GM12878 (cell line): ENCODE data around the gene BZW1. TPM values are rescaled to one million over a fixed set of nuclear protein-coding genes. Genes with fewer than 3 reads are reported as not detected.

Experiments used
- ATAC-seq: fragments of 200-7000 bp; cut with Tn5 transposase; 3 replicates; pipeline ENCODE4 v1.9.1; 2020; ENCODE audit warnings: mild to moderate bottlenecking, moderate library complexity
- BruUV-seq: library from RNA; stranded (reverse); fragments of 400-500 nt; replicated peaks from 2 replicates; lab custom pipeline; 2021; lab: Mats Ljungman, UMichigan
- CTCF ChIA-PET: fragments of 300-600 bp; sonication (Branson Sonifier 250); formaldehyde crosslinking; extraction: SDS; loops from one replicate; lab custom pipeline; 2021; ENCODE audit warnings: inconsistent platforms; lab: Yijun Ruan, JAX
- POLR2A ChIA-PET: fragments of 350-600 bp; formaldehyde crosslinking; extraction: SDS; loops from one replicate; lab custom pipeline; 2021; ENCODE audit warnings: inconsistent platforms; lab: Charles Lee
- RAD21 ChIA-PET: fragments of 300-600 bp; sonication (Branson Sonifier 250); formaldehyde crosslinking; loops from one replicate; lab custom pipeline; 2023; ENCODE audit warnings: antibody characterized with exemption; ENCODE audit not compliant: unreplicated experiment; lab: Charles Lee
- SMC1A ChIA-PET: fragments of 300-600 bp; sonication (Branson Sonifier 250); formaldehyde crosslinking; loops from one replicate; lab custom pipeline; 2023; ENCODE audit not compliant: unreplicated experiment, uncharacterized antibody; lab: Charles Lee
- DNase-seq: peaks from one replicate; pipeline ENCODE4 v3.0.0-alpha.2; 2011; ENCODE audit warnings: low read depth, low spot score
- FAIRE-seq: peaks from 3 replicates; lab custom pipeline; 2011; peaks lifted over from hg19 to GRCh38; lab: Jason Lieb, UNC
- H2AFZ ChIP-seq: 2 replicates; pipeline ENCODE4 v1.6.0; 2011; ENCODE audit warnings: low read depth, low read length, control low read depth; ENCODE audit not compliant: control insufficient read depth
- H3K27ac ChIP-seq: 2 replicates; pipeline ENCODE4 v1.5.1; 2011; ENCODE audit warnings: control low read depth; ENCODE audit not compliant: control insufficient read depth, insufficient read depth
- H3K27me3 ChIP-seq, 2 experiments: replicated peaks in 1 of 2; 2 replicates each; pipeline versions ENCODE4 v1.6.0 to v1.6.1; 2011; ENCODE audit warnings: low read length in 1 of 2; ENCODE audit not compliant: control insufficient read depth in 2 of 2, insufficient read depth in 2 of 2
- H3K36me3 ChIP-seq, 2 experiments: 2 replicates each; pipeline ENCODE4 v1.5.1; 2011; ENCODE audit warnings: low read length in 1 of 2; ENCODE audit not compliant: control insufficient read depth in 2 of 2, insufficient read depth in 2 of 2
- H3K4me1 ChIP-seq: 2 replicates; pipeline ENCODE4 v1.6.1; 2011; ENCODE audit warnings: mild to moderate bottlenecking, low read length, moderate library complexity, mixed read lengths; ENCODE audit not compliant: control insufficient read depth, insufficient read depth
- H3K4me2 ChIP-seq: 2 replicates; pipeline ENCODE4 v1.6.0; 2011; ENCODE audit warnings: control low read depth; ENCODE audit not compliant: control insufficient read depth, insufficient read depth
- H3K4me3 ChIP-seq: fragments of 200-600 bp; sonication (generic); 2 replicates; pipeline ENCODE4 v1.5.1; 2016
- H3K79me2 ChIP-seq: 2 replicates; pipeline ENCODE4 v1.6.0; 2011; ENCODE audit warnings: low read length; ENCODE audit not compliant: control insufficient read depth, insufficient read depth
- H3K9ac ChIP-seq: 2 replicates; pipeline ENCODE4 v1.8.0; 2011; ENCODE audit warnings: low read length, control low read depth, mixed read lengths; ENCODE audit not compliant: control insufficient read depth, insufficient read depth
- H3K9me3 ChIP-seq: replicated peaks from 3 replicates; pipeline ENCODE4 v1.5.1; 2011; ENCODE audit warnings: mild to moderate bottlenecking, low read length; ENCODE audit not compliant: control insufficient read depth, insufficient read depth
- H4K20me1 ChIP-seq: 2 replicates; pipeline ENCODE4 v1.6.0; 2011; ENCODE audit not compliant: control insufficient read depth, insufficient read depth
- ASH2L ChIP-seq: fragments of 300-600, 200-600 bp; sonication (generic); IDR thresholded peaks from 2 replicates; pipeline ENCODE4 v1.6.1; 2017; ENCODE audit warnings: low read depth, mild to moderate bottlenecking, borderline replicate concordance
- BCL11A ChIP-seq: IDR thresholded peaks from 2 replicates; pipeline ENCODE4 v1.6.1; 2011; ENCODE audit warnings: low read depth, low read length
- CREB1 ChIP-seq: IDR thresholded peaks from 2 replicates; pipeline ENCODE4 v1.6.1; 2012; ENCODE audit warnings: low read depth, mild to moderate bottlenecking, inconsistent platforms
- EED ChIP-seq: sonication (generic); IDR thresholded peaks from 2 replicates; pipeline ENCODE4 v1.6.1; 2016; ENCODE audit warnings: antibody characterized with exemption, low read depth
- EGR1 ChIP-seq, 2 experiments: IDR thresholded peaks; 1 replicate in 1 of 2; 2 replicates in 1 of 2; pipeline ENCODE4 v1.6.1; 2011 to 2012; ENCODE audit warnings: low read depth in 2 of 2, low read length in 2 of 2, borderline replicate concordance in 1 of 2, mild to moderate bottlenecking in 1 of 2, moderate library complexity in 1 of 2
- FOXK2 ChIP-seq: fragments of 450-650 bp; IDR thresholded peaks from 2 replicates; pipeline ENCODE4 v1.6.1; 2017; ENCODE audit warnings: mild to moderate bottlenecking, moderate library complexity
- KDM1A ChIP-seq: fragments of 200-600 bp; sonication (generic); IDR thresholded peaks from 2 replicates; pipeline ENCODE4 v1.6.1; 2016; ENCODE audit warnings: borderline replicate concordance
- MEF2B ChIP-seq: fragments of 450-650 bp; IDR thresholded peaks from 2 replicates; pipeline ENCODE4 v1.6.1; 2018; ENCODE audit warnings: mild to moderate bottlenecking, moderate library complexity; ENCODE audit not compliant: partially characterized antibody, poor library complexity, severe bottlenecking
- NFIC ChIP-seq: IDR thresholded peaks from 2 replicates; pipeline ENCODE4 v1.6.1; 2012; ENCODE audit warnings: low read depth, mild to moderate bottlenecking, inconsistent platforms, low read length, moderate library complexity
- RCOR1 ChIP-seq: conservative IDR thresholded peaks from 2 replicates; pipeline ENCODE4 v1.6.1; 2012; ENCODE audit warnings: low read depth, low read length, improper control_type of control experiment
- SMAD5 ChIP-seq: IDR thresholded peaks from 2 replicates; pipeline ENCODE4 v1.6.1; 2016; ENCODE audit warnings: antibody characterized with exemption, low read depth
- SREBF1 ChIP-seq: IDR thresholded peaks from 2 replicates; pipeline ENCODE4 v1.6.1; 2012; ENCODE audit warnings: mild to moderate bottlenecking, low read length
- YBX1 ChIP-seq: fragments of 450-650 bp; IDR thresholded peaks from 2 replicates; pipeline ENCODE4 v1.6.1; 2016; ENCODE audit warnings: antibody characterized with exemption
- WGBS: methylation state at CpG from one replicate; pipeline ENCODE4 v1.1.6; 2016; ENCODE audit warnings: low lambda C conversion rate; ENCODE audit not compliant: insufficient replicate concordance, insufficient coverage; ENCODE audit errors: missing lambda C conversion rate; 5-methylcytosine and 5-hydroxymethylcytosine counted together
- in situ Hi-C: fragments of 300-500 bp; cut with MboI; formaldehyde crosslinking; loops from 9 replicates; pipeline ENCODE4 v1.14.3; 2018; ENCODE audit warnings: mixed read lengths
- intact Hi-C: fragments of 100-400 bp; cut with micrococcal nuclease; formaldehyde crosslinking; loops from one replicate; pipeline ENCODE4 v1.14.2; 2022; ENCODE audit not compliant: unreplicated experiment
- polyA plus RNA-seq, 11 experiments: library from polyadenylated mRNA; depleted of rRNA in 4 of 11; unstranded in 6 of 11; stranded (reverse) in 5 of 11; fragments of >200 nt; fragmentation: Nextera tagmentation in 4 of 11; fragmentation: Illumina TruSeq in 1 of 11; extraction: Ambion mirVana in 4 of 11; extraction: Trizol in 1 of 11; gene quantifications; 1 replicate in 1 of 11; 2 replicates in 10 of 11; pipeline versions ENCODE4 v1.2.1 to v1.2.3, GENCODE V29; 2011 to 2016; ENCODE audit warnings: inconsistent platforms in 2 of 11, missing spikeins in 2 of 11, low read depth in 1 of 11
- total RNA-seq, 4 experiments: library from RNA; depleted of rRNA in 3 of 4; stranded (reverse); fragments of >200 nt in 3 of 4; fragmentation: Illumina TruSeq in 1 of 4; extraction: Trizol in 1 of 4; gene quantifications; 2 replicates each; pipeline versions ENCODE4 v1.2.1 to v1.2.3, GENCODE V29; 2013 to 2021
- TF ChIP-seq, protein P1 (sequence below): IDR thresholded peaks from 2 replicates; pipeline ENCODE4 v1.6.1; 2011; ENCODE audit warnings: borderline replicate concordance, low read depth, mild to moderate bottlenecking, moderate library complexity, mixed read lengths, low read length; ENCODE audit not compliant: insufficient read depth; ENCODE audit errors: extremely low read length
- TF ChIP-seq, protein P2 (sequence below): fragments of 450-650 bp; IDR thresholded peaks from 2 replicates; pipeline ENCODE4 v1.6.1; 2018; ENCODE audit warnings: borderline replicate concordance, mild to moderate bottlenecking; ENCODE audit not compliant: partially characterized antibody

BZW1 gene
- total and polyA plus RNA-seq, 10 of the 15 experiments (the other 5 are each of a cell fraction or from before 2014, with no cell fraction given), result 186 to 349 (median 269) TPM

DNA sequence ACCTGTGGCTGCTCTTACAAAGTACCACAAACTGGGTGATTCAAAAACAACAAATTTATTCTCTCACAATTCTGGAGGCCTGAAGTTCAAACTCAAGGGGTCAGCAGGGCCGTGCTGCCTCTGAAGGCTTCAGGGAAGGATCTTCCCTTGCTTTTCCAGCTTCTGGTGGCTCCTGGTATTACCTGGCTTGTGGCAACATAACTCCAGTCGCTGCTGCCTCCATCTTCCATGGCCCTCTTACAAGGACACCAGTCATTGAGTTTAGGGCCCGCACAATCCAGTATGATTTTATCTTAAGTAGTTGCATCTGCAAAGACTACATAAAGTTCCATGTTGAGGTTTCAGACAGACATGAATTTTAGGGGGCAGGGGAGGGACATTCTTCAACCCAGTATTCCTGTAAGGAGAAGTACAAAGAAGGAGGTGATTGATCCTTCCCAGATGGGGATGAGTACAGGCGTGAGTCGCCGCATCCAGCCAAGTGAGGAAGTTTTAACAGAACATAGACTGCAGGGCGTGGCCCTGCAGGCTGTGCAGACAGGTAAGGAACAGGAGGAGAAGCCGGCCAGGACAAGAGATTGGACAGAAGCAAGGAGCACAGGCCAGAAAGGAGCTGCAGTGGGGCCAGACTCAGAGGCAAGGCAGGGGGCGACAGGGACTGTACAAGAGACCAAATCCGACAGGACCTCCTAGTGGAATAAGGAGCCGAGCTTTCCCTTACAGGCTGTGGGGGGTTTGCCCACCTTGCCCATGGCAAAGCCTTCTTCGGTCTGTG is 44.4 kb upstream of the BZW1 start:
- no peaks in the 10 kb centered on the region for H4K20me1 ChIP-seq
- POLR2A ChIA-PET, result no interaction called here
- 45% methylated on average over 11 of the region's 12 CpGs for WGBS
- no peak overlapping the region for H2AFZ ChIP-seq
- H3K4me3 ChIP-seq, result no peak overlapping the region
- no peak overlapping the region for H3K9ac ChIP-seq
- H3K4me1 ChIP-seq, result no peaks in the 10 kb centered on the region; the same call in 1 of the 2 replicates
- peaks cover 0 to 4% of the 10 kb centered on the region in 2 experiments; a peak in 3 of 4 replicates for H3K27me3 ChIP-seq
- TF ChIP-seq SREBF1 (no peak), CREB1 (no peak), NFIC (no peak), YBX1 (no peak), BCL11A (no peak), MEF2B (no peak)
- CTCF ChIA-PET, result no interaction called here
- DNase-seq (no peak), ATAC-seq (no peak), FAIRE-seq (no peak)
- in situ Hi-C loops, result no loop called here
- no peaks in the 10 kb centered on the region for H3K9me3 ChIP-seq
- H3K36me3 ChIP-seq, result no peaks in the 10 kb centered on the region
- SMC1A ChIA-PET, result no interaction called here
- RAD21 ChIA-PET, result no interaction called here
- H3K27ac ChIP-seq, result no peak overlapping the region
- no peaks in the 10 kb centered on the region for H3K79me2 ChIP-seq
- intact Hi-C loops, result no loop called here
- no peak overlapping the region for H3K4me2 ChIP-seq
- no TSS peak for BruUV-seq

DNA sequence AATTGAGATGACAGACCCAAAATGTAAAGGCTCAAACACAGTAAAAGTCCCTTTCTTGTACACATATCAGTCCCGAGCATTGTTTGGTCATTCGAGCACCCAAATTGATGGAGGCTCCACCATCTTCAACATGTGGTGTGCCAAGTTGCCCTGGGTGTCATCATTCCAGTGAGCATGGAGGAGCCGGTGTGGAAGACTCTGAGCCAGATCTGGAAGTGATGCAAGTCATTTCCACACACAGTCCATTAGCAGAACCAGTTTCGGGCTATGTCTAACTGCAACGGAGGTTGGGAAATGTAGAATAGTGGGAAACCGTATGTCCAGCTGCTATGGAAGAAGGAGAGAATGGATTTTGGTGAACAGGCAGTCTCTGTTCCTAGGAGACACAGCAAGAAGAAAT is 40.9 kb upstream of the BZW1 start:
- H3K9ac ChIP-seq, result no peak overlapping the region
- DNase-seq (no peak), ATAC-seq (no peak), FAIRE-seq (no peak)
- no TSS peak for BruUV-seq
- H3K27me3 ChIP-seq, result peaks cover 0 to 4% of the 10 kb centered on the region in 2 experiments; a peak in 2 of 4 replicates
- H4K20me1 ChIP-seq, result no peaks in the 10 kb centered on the region
- no peak overlapping the region for H3K4me2 ChIP-seq
- H3K4me3 ChIP-seq, result no peak overlapping the region
- in situ Hi-C loops, result no loop called here
- POLR2A ChIA-PET, result no interaction called here
- peaks cover 3% of the 10 kb centered on the region; the same call in 2 of the 3 replicates for H3K9me3 ChIP-seq
- no peak overlapping the region for H3K27ac ChIP-seq
- SMC1A ChIA-PET, result no interaction called here
- intact Hi-C loops, result no loop called here
- no peaks in the 10 kb centered on the region for H3K79me2 ChIP-seq
- no peaks in the 10 kb centered on the region for H3K4me1 ChIP-seq
- RAD21 ChIA-PET, result no interaction called here
- WGBS, result 59% methylated on average over 6 of the region's 6 CpGs
- CTCF ChIA-PET, result no interaction called here
- H2AFZ ChIP-seq, result no peak overlapping the region
- H3K36me3 ChIP-seq, result no peaks in the 10 kb centered on the region
- TF ChIP-seq, protein P1, sequence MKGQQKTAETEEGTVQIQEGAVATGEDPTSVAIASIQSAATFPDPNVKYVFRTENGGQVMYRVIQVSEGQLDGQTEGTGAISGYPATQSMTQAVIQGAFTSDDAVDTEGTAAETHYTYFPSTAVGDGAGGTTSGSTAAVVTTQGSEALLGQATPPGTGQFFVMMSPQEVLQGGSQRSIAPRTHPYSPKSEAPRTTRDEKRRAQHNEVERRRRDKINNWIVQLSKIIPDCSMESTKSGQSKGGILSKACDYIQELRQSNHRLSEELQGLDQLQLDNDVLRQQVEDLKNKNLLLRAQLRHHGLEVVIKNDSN, result no peak
- TF ChIP-seq ASH2L (no peak), EED (no peak), RCOR1 (no peak), CREB1 (no peak), SMAD5 (no peak), EGR1 (IDR thresholded peaks at IDR 0.05; ENCODE audit: borderline replicate concordance in 1 of 2, low read depth in 2 of 2, low read length in 2 of 2) (no peak), FOXK2 (no peak), KDM1A (no peak)
- TF ChIP-seq, protein P2, sequence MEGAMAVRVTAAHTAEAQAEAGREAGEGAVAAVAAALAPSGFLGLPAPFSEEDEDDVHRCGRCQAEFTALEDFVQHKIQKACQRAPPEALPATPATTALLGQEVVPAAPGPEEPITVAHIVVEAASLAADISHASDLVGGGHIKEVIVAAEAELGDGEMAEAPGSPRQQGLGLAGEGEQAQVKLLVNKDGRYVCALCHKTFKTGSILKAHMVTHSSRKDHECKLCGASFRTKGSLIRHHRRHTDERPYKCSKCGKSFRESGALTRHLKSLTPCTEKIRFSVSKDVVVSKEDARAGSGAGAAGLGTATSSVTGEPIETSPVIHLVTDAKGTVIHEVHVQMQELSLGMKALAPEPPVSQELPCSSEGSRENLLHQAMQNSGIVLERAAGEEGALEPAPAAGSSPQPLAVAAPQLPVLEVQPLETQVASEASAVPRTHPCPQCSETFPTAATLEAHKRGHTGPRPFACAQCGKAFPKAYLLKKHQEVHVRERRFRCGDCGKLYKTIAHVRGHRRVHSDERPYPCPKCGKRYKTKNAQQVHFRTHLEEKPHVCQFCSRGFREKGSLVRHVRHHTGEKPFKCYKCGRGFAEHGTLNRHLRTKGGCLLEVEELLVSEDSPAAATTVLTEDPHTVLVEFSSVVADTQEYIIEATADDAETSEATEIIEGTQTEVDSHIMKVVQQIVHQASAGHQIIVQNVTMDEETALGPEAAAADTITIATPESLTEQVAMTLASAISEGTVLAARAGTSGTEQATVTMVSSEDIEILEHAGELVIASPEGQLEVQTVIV, result no peak
